Measurements from ENCODE around the gene ZNF432.

DNA sequence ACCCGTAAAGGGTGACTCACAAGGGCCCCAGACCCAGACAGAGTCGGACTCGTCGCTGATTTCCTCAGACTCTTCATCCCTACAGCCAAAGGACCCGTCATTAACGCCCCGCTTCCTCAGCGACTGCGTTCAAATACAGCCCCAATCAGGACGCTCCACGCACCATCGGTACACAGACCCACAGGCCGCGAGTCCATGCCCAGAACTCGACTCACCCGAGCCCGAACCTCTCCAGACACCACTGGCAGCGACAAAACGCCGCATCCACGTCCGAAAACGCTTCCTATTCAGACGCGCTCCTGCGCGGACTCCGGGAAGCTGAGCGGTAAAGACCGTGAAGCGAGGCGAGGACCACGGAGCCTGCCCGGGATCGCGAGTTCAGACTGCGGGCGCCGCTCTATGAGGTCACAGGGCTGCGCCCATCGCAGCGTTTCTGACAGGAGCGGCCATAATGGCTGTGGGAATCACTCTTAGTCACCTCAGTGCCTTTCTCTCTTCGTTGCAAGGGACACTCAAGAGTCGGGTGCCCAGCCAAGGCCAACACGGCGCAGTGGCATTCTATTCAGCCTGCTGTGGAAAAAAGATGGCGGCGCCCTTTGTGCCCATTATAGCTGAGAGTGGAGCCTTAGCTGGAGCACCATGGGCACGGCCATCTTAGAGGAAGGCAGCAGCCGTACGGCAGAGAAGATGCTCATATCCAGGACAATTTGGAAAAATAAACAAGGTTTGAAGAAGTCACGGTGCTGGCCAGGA, 20.4 kb downstream of the ZNF432 start, which contains the start of gene ZNF614:
- TF ChIP-seq, protein P1, sequence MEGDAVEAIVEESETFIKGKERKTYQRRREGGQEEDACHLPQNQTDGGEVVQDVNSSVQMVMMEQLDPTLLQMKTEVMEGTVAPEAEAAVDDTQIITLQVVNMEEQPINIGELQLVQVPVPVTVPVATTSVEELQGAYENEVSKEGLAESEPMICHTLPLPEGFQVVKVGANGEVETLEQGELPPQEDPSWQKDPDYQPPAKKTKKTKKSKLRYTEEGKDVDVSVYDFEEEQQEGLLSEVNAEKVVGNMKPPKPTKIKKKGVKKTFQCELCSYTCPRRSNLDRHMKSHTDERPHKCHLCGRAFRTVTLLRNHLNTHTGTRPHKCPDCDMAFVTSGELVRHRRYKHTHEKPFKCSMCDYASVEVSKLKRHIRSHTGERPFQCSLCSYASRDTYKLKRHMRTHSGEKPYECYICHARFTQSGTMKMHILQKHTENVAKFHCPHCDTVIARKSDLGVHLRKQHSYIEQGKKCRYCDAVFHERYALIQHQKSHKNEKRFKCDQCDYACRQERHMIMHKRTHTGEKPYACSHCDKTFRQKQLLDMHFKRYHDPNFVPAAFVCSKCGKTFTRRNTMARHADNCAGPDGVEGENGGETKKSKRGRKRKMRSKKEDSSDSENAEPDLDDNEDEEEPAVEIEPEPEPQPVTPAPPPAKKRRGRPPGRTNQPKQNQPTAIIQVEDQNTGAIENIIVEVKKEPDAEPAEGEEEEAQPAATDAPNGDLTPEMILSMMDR (IDR thresholded peaks at IDR 0.05), result peak in 1 of 6 experiments; percentile 7
- TF ChIP-seq POLR2A (IDR thresholded peaks at IDR 0.05), result peak in 2 of 4 donors; percentile 72 to 77
- TF ChIP-seq EP300 (IDR thresholded peaks at IDR 0.05), result no peak
- TF ChIP-seq POLR2AphosphoS5 (IDR thresholded peaks at IDR 0.05), result peak; percentile 76 to 83
